Measurements from ENCODE around the gene TBC1D5.

TBC1D5 gene

DNA sequence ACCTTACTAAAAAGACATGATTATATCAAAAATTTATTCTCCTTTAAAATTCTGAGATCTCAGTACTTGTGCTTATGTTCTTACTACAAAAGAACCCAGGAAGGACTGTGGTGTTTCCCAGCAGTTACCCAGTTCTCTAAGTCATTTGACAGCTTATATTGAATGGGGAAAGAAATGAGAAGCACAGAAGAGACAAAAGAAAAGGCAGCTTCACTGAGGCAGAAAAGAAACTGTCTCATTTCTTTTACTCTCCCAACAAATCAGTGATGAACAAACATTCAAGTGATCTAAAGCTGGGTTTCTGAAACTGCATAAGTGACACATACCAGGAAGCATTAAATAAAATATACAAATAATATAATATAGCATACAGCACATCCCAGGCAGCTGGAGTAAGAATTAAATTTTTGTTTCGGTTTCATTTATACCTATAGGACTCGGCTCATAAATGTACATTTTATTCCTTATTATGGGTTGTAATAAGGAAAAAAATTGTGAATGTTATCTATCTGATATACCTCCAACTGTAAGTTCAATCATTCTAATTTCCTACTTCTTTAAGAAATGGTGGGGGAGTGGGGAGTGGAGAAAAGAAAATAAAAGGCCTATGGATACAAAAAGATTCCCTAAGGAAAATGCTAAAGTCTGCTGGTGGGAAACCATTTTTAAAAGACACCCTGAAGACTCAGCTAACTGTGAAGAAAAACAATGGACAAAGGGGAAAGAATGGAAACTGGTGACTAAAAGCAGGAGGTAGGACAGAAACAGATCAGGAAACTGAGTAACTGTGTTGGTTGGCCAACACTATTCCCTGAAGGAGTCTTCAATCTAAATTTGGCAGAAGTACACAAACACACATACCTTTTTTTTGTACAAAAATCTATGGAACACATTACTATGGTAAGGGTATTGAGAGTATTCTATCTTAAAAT lies 156.8 kb downstream of the TBC1D5 start:
- ATAC-seq, result no peak
- TF ChIP-seq TOX (CRISPR knock-in tag; IDR thresholded peaks at IDR 0.05; ENCODE audit: borderline replicate concordance) (no peak), ARNTL (CRISPR knock-in tag; IDR thresholded peaks at IDR 0.05; ENCODE audit: borderline replicate concordance, low read depth) (no peak), SNAI2 (CRISPR knock-in tag; IDR thresholded peaks at IDR 0.05) (no peak), ZC3H10 (CRISPR knock-in tag; IDR thresholded peaks at IDR 0.05) (no peak), ZNF8 (CRISPR knock-in tag; IDR thresholded peaks at IDR 0.05) (no peak), OSR1 (CRISPR knock-in tag; IDR thresholded peaks at IDR 0.05) (no peak), ESRRG (CRISPR knock-in tag; IDR thresholded peaks at IDR 0.05) (no peak), ISL1 (CRISPR knock-in tag; IDR thresholded peaks at IDR 0.05) (no peak)
- TF ChIP-seq, protein P1, sequence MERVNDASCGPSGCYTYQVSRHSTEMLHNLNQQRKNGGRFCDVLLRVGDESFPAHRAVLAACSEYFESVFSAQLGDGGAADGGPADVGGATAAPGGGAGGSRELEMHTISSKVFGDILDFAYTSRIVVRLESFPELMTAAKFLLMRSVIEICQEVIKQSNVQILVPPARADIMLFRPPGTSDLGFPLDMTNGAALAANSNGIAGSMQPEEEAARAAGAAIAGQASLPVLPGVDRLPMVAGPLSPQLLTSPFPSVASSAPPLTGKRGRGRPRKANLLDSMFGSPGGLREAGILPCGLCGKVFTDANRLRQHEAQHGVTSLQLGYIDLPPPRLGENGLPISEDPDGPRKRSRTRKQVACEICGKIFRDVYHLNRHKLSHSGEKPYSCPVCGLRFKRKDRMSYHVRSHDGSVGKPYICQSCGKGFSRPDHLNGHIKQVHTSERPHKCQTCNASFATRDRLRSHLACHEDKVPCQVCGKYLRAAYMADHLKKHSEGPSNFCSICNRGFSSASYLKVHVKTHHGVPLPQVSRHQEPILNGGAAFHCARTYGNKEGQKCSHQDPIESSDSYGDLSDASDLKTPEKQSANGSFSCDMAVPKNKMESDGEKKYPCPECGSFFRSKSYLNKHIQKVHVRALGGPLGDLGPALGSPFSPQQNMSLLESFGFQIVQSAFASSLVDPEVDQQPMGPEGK (CRISPR knock-in tag; IDR thresholded peaks at IDR 0.05; ENCODE audit: borderline replicate concordance), result no peak
- TF ChIP-seq, protein P2, sequence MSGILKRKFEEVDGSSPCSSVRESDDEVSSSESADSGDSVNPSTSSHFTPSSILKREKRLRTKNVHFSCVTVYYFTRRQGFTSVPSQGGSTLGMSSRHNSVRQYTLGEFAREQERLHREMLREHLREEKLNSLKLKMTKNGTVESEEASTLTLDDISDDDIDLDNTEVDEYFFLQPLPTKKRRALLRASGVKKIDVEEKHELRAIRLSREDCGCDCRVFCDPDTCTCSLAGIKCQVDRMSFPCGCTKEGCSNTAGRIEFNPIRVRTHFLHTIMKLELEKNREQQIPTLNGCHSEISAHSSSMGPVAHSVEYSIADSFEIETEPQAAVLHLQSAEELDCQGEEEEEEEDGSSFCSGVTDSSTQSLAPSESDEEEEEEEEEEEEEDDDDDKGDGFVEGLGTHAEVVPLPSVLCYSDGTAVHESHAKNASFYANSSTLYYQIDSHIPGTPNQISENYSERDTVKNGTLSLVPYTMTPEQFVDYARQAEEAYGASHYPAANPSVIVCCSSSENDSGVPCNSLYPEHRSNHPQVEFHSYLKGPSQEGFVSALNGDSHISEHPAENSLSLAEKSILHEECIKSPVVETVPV (CRISPR knock-in tag; IDR thresholded peaks at IDR 0.05), result no peak

DNA sequence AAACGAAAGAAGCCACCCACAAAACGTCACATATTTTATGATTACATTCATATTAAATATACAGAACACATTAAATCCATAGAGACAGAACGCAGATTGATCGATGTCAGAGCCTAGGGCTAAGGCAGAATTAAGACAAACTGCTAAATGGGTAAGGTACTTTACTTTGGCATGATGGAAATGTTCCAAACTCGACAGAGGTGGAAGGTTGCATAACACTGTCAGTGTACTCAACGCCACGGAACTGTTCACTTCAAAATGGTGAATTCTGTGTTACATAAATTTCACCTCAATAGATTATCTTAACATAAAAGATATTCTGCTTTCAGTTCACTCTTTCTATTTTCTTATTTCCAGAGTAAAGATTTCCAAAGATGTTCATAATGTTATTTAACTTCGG lies 158.4 kb downstream of the TBC1D5 start:
- no peak for ATAC-seq
- TF ChIP-seq TCF4 (CRISPR knock-in tag; IDR thresholded peaks at IDR 0.05; ENCODE audit: borderline replicate concordance) (no peak), ZNF8 (CRISPR knock-in tag; IDR thresholded peaks at IDR 0.05) (no peak), GLIS3 (CRISPR knock-in tag; IDR thresholded peaks at IDR 0.05) (no peak), CSDC2 (CRISPR knock-in tag; IDR thresholded peaks at IDR 0.05) (no peak), PPARA (CRISPR knock-in tag; IDR thresholded peaks at IDR 0.05; ENCODE audit: borderline replicate concordance) (no peak), RARB (CRISPR knock-in tag; IDR thresholded peaks at IDR 0.05) (no peak), SNAI2 (CRISPR knock-in tag; IDR thresholded peaks at IDR 0.05) (no peak), ARNTL (CRISPR knock-in tag; IDR thresholded peaks at IDR 0.05; ENCODE audit: borderline replicate concordance, low read depth) (no peak)

DNA sequence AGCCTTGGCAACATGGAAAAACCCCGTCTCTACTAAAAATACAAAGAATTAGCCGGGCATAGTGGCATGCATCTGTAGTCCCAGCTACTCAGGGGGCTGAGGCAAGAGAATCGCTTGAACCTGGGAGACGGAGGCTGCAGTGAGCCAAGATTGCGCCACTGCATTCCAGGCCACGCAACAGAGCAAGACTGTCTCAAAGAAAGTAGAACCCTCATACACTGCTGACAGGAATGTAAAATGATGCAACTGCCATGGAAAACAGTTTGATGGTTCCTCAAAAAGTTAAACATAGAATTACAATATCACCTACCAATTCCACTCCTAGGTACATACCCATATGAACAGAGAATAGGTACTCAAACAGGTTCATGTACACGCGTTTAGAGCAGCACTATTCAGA lies 158.9 kb downstream of the TBC1D5 start:
- ATAC-seq, result no peak
- TF ChIP-seq ZNF8 (CRISPR knock-in tag; IDR thresholded peaks at IDR 0.05), result no peak
- no peak for TF ChIP-seq TCF4 (CRISPR knock-in tag; IDR thresholded peaks at IDR 0.05; ENCODE audit: borderline replicate concordance)
- TF ChIP-seq OSR1 (CRISPR knock-in tag; IDR thresholded peaks at IDR 0.05), result no peak
- TF ChIP-seq ISL1 (CRISPR knock-in tag; IDR thresholded peaks at IDR 0.05), result no peak
- TF ChIP-seq SNAI2 (CRISPR knock-in tag; IDR thresholded peaks at IDR 0.05), result no peak
- no peak for TF ChIP-seq ZNF70 (CRISPR knock-in tag; IDR thresholded peaks at IDR 0.05)
- TF ChIP-seq PPARA (CRISPR knock-in tag; IDR thresholded peaks at IDR 0.05; ENCODE audit: borderline replicate concordance), result no peak
- no peak for TF ChIP-seq BACH2 (CRISPR knock-in tag; IDR thresholded peaks at IDR 0.05; ENCODE audit: borderline replicate concordance)
- TF ChIP-seq, protein P2 (CRISPR knock-in tag; IDR thresholded peaks at IDR 0.05), result no peak
- TF ChIP-seq TOX (CRISPR knock-in tag; IDR thresholded peaks at IDR 0.05; ENCODE audit: borderline replicate concordance), result no peak
- TF ChIP-seq ZFP30 (CRISPR knock-in tag; IDR thresholded peaks at IDR 0.05), result no peak
- no peak for TF ChIP-seq ZC3H10 (CRISPR knock-in tag; IDR thresholded peaks at IDR 0.05)
- no peak for TF ChIP-seq RARB (CRISPR knock-in tag; IDR thresholded peaks at IDR 0.05)
- TF ChIP-seq, protein P3, sequence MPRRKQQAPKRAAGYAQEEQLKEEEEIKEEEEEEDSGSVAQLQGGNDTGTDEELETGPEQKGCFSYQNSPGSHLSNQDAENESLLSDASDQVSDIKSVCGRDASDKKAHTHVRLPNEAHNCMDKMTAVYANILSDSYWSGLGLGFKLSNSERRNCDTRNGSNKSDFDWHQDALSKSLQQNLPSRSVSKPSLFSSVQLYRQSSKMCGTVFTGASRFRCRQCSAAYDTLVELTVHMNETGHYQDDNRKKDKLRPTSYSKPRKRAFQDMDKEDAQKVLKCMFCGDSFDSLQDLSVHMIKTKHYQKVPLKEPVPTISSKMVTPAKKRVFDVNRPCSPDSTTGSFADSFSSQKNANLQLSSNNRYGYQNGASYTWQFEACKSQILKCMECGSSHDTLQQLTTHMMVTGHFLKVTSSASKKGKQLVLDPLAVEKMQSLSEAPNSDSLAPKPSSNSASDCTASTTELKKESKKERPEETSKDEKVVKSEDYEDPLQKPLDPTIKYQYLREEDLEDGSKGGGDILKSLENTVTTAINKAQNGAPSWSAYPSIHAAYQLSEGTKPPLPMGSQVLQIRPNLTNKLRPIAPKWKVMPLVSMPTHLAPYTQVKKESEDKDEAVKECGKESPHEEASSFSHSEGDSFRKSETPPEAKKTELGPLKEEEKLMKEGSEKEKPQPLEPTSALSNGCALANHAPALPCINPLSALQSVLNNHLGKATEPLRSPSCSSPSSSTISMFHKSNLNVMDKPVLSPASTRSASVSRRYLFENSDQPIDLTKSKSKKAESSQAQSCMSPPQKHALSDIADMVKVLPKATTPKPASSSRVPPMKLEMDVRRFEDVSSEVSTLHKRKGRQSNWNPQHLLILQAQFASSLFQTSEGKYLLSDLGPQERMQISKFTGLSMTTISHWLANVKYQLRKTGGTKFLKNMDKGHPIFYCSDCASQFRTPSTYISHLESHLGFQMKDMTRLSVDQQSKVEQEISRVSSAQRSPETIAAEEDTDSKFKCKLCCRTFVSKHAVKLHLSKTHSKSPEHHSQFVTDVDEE (CRISPR knock-in tag; IDR thresholded peaks at IDR 0.05), result no peak
- no peak for TF ChIP-seq ZNF565 (CRISPR knock-in tag; conservative IDR thresholded peaks at IDR 0.05; ENCODE audit: low read depth)

Measured in SK-N-SH treated with all-trans-retinoic acid at 6 μM for 48 hours (cell line).